AG09309 (cell line): ENCODE data around the gene RBKS.

ENCODE experiments used
- DNase-seq: peaks from one replicate; pipeline ENCODE4 v3.0.0-alpha.2; 2010; ENCODE audit warnings: low read depth
- H3K4me3 ChIP-seq: 2 replicates; pipeline ENCODE4 v1.5.1; 2011; ENCODE audit warnings: mild to moderate bottlenecking, low read depth, low read length, moderate library complexity; ENCODE audit not compliant: control insufficient read depth
- TF ChIP-seq, protein P1 (sequence below): IDR thresholded peaks from 2 replicates; pipeline ENCODE4 v1.5.1; 2011; ENCODE audit warnings: mild to moderate bottlenecking, low read depth, low read length, inconsistent platforms; ENCODE audit not compliant: insufficient read depth, control insufficient read depth; ENCODE audit errors: missing control alignments

Gene RBKS

DNA sequence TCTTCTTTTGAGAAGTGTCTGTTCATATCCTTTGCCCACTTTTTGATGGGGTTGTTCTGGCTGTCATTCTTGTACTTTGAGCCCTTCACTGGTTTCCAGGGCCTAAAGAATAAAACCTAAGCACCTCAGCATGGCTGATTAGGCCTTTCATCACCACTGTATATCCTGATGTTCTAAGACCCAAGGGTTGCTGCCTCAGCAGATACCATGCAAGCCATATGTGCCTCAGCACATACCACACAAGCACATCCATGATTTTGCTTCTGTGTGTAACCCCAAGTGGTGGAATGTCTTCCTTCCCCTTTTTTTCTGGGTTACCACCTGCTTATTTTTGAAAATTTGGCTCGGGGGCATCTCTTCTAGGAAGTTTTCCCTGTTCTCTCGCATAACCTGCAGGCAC, 11.4 kb downstream of the RBKS start:
- no peak overlapping the region for H3K4me3 ChIP-seq
- TF ChIP-seq, protein P1, sequence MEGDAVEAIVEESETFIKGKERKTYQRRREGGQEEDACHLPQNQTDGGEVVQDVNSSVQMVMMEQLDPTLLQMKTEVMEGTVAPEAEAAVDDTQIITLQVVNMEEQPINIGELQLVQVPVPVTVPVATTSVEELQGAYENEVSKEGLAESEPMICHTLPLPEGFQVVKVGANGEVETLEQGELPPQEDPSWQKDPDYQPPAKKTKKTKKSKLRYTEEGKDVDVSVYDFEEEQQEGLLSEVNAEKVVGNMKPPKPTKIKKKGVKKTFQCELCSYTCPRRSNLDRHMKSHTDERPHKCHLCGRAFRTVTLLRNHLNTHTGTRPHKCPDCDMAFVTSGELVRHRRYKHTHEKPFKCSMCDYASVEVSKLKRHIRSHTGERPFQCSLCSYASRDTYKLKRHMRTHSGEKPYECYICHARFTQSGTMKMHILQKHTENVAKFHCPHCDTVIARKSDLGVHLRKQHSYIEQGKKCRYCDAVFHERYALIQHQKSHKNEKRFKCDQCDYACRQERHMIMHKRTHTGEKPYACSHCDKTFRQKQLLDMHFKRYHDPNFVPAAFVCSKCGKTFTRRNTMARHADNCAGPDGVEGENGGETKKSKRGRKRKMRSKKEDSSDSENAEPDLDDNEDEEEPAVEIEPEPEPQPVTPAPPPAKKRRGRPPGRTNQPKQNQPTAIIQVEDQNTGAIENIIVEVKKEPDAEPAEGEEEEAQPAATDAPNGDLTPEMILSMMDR: no peak
- no peak for DNase-seq

DNA sequence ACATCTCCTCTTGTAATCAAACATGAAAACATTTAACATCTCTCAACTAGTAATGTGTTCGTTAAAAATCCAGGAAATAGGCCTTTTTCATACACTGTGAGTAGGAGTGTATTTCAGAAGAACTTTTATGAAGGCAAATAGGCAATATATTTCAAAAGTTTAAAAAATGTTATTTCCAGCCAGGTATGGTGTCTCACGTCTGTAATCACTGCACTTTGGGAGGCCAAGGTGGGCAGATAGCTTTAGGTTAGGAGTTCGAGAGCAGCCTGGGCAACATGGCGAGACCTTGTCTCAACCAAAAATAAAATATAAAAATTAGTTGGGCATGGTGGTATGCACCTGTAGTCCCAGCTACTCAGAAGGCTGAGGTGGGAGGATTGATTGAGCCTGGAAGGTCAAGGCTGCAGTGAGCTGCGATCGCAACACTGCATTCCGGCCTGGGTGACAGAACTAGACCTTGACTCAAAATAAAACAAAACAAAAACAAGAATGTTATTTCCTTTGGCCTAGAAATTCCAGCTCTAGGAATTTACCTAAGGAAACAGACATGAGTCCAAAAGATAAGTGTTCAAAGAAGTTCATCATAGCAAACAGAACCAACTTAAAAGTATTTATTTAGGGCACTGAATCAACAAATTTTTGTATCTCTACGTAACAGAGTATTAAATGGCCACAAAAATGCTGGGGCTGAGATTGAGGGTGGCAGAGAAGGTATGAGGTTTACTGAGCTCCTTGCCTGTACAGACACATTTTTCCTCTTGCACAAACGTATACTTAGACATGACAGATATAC, 14.9 kb downstream of the RBKS start:
- no peak overlapping the region for H3K4me3 ChIP-seq
- DNase-seq: no peak
- TF ChIP-seq, protein P1: no peak

DNA sequence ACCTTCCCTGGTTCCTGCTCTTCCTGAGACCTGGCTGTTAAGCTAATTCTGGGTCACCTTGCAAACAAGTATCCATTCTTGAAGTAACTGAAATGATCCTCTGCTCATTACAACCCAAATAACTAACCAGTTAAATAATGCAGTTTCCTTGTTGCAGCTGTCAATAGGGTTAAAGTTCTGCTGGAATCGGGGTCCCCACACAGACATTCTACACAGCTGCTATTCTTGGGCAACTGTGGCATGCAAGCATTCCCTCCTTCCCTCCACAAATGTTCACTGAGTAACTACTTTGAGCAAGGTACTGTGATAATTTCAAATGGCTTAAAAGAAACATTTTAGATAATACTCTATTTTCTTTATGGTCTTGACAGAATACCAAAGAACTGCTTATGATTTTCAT, 17.1 kb downstream of the RBKS start:
- no peak for DNase-seq
- H3K4me3 ChIP-seq: no peak overlapping the region
- TF ChIP-seq, protein P1: no peak

DNA sequence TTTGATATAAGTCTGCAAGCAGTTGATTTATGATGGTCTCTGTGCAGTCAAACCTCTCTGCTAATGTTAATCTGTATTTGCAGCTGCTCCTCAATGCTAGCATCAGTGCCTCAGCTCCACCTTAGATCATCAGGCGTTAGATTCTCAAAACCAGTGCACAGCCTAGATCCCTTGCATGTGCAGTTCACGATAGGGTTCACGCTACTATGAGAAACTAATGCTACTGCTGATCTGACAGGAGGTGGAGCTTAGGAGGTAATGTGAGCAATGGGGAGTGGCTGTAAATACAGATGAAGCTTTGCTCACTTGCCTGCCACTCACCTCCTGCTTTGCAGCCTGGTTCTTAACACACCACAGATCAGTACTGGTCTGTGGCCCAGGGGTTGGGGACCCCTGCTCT, 18.4 kb downstream of the RBKS start:
- TF ChIP-seq, protein P1: no peak
- no peak for DNase-seq

DNA sequence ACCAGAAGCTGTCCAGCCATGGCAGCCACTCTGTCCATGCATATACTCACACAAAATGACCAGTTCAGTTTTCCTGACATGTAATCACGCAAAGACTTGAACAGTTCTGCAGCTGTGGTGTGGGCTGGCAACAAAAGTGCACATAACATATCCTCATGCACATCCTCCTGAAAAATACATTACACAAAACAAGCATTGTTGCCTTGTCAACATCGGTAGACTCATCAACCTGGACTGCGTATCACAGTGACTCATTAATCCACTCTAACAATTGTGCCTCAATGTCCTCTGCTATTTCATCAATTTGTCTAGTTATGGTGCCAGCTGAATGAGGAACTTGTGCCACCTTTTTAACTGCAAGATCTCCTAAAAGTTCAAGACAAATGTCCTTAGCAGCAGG, 19.5 kb downstream of the RBKS start:
- no peak overlapping the region for H3K4me3 ChIP-seq
- DNase-seq: no peak
- TF ChIP-seq, protein P1: no peak

More for the DNA sequence above, 18.4 kb downstream of the RBKS start:
- H3K4me3 ChIP-seq: no peak overlapping the region

DNA sequence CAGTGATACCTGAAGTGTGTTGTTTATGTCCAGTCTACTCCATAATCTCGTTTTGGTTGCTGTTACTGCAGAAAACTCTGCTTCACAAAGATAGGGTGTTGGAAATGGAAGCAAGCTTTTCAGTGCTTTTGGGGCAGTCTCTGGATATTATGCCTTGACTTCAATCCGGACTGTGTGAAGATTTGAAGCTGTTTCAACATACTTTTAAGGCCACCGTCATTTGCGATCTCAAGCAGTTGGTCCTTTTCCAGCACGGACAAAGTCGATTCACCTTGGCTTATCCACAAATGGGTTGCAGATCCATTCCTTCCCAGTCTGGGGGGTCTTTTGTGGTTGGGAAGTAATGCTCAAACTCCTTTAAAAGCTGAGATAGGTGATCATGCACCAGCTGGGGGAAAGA, 20.4 kb downstream of the RBKS start:
- TF ChIP-seq, protein P1: no peak
- DNase-seq: no peak
- H3K4me3 ChIP-seq: no peak overlapping the region
